COLO668 (cell line): ENCODE measurements around the gene C2orf49.
"Not testable (repeated sequence)": the region's sequence is repeated elsewhere in the genome, so short reads cannot be mapped to it uniquely, and the experiment has no call there.

Source experiments
- DNase-seq: peaks from one replicate; lab custom pipeline; 2025; ENCODE audit not compliant: unreplicated experiment; lab: John Stamatoyannopoulos, UW

The C2orf49 gene

DNA sequence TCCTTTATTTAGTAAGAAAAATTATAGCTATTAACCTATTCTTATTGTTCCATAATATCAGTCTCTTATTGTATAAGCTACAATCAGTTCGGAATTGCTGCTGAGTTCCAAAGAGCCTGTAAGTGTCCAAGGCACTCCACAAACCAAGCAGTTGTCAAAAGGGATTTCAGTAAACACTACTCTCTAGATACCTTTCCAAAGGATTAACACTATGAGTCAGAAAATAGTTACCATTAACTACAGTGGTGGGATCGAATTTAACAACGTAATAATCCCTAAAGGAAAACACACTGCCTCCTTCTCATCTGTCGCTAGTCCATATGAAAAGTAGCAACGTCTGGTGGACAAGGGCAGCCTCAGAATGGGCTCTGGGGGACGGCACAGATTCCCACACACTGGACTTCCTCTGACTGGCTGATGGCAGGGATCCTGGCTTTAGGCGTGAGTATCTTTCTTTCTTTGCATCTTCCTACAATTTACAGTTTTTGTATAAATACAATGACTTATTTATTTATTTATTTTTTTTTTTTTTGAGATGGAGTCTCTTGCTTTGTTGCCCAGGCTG, 16.6 kb upstream of the C2orf49 start:
- no peak for DNase-seq

DNA sequence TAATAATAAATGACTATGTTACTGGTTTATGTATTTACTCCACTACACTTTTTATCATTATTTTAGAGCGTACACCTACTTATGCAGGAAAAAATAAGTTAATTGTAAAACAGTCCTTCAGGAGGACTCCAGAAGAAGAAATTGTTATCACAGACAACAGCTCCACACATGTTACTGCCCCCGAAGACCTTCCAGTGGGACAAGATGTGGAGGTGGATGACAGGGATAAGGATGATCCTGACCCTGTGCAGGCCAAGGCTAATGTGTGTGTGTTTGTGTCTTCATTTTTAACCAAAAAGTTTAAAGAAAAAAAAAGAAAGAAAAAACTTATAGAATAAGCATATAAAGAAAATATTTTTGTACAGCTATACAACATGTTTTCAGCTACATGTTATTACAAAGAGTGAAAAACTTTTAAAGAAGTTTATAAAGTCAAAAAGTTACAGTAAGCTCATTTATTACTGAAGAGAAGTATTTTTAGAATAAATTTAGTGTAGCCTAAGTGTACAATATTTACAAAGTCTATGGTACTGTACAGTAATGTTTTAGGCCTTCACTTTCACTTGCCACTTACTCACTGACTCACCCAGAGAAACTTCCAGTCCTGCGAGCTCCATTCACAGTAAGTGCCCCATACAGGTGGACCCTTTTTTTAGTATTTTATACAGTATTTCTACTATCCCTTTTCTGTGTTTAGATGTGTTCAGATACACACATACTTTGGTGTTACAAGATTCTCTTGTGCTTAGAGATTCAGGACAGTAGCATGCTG, 15.3 kb upstream of the C2orf49 start:
- DNase-seq = no peak

DNA sequence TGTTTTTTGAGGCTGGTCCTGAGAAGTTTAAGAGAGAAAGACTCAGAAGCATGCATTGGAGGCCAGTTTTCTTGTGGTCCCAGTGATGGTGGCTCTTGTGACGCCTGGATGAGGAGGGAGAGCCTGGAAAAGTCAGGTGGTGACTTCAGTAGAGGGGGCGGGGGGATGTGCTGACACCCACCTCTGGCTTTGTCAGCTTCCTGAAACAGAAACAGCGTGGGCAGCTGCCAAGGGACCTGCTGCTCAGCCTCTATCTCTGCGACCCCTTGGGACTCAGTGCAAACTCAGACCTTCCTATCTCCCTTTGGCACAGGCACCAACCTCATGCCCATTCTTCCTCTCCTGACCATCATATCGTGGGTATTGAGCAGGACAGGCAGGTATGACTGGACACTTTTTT, 14.2 kb upstream of the C2orf49 start:
- DNase-seq = no peak

DNA sequence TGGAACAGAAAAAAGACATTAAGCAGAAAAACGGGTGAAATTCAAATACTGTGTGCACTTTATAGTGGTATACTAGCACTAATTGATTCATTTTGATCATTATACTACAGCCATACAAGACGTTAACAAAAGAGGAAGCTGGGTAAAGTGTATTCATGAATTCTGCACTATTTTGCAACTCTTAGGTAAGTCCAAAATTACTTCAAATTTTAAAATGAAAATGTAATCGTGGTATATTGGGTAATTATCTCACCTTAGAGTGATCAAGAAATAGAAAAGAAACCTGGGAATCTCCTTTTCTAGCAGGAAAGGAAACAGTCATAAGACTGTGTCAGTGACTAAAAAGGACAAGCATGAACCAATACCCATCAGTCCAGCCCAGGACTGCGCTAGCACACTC, 13.2 kb upstream of the C2orf49 start:
- DNase-seq = no peak

DNA sequence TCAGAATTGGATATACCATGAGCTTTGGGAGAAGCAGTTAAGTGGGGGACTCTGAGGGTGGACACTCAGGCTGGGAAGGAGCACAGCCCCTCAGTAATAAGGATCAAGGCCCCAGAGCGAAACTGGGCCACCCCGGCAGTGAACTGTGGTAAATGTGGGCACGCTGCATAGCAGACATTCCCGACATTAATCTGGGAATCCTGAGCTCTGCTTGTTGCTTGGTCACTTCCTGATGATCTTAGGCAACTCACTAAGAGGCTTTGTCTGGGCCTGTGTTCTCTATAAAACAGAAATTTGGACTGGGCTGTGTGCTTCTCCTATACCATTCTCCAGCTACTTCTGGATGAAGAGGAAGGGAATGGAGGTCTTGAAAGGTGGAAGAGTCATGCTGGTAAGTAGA, 12.6 kb upstream of the C2orf49 start:
- no peak for DNase-seq

DNA sequence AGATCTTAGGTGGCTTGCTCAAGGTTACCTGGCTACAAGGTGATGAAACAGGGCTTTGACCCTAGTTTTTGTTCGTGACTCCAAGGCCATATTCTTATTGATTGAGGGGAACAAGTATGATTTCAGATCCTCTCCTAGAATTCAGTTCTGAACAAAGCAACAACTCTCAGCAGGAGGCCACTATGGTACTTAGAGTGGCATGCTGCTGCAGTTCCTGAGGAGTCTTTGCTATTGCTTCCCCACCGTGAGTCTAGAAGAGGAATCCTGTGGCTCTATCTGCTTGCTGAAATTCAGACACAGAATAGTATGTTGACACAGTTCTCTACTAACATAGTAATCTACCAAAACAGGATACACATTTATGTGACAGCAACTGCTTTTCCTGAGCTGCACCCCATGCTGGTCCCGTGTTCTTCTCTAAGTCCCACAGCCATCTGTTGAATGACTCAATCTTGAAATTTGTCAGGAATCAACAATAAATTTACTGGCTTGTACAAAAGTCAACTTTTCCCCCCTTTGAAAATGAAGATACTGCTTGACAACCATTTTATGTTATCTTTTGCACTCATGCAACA, 11.9 kb upstream of the C2orf49 start:
- no peak for DNase-seq

DNA sequence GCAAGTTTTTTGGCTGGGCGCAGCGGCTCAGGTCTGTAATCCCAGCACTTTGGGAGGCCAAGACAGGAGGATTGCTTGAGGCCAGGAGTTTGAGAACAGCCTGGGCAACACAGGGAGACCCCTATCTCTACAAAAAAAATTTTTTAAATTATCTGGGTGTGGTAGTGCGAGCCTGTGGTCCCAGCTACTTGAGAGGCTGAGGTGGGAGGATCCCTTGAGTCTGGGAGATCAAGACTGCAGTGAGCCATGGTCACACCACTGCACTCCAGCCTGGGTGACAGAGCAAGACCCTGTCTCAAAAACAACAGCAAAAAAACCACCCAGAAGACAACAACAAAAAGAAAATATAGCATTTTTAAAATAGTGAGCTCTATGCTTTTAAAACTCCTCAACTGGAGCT, 10.1 kb upstream of the C2orf49 start:
- DNase-seq = not testable (repeated sequence)

DNA sequence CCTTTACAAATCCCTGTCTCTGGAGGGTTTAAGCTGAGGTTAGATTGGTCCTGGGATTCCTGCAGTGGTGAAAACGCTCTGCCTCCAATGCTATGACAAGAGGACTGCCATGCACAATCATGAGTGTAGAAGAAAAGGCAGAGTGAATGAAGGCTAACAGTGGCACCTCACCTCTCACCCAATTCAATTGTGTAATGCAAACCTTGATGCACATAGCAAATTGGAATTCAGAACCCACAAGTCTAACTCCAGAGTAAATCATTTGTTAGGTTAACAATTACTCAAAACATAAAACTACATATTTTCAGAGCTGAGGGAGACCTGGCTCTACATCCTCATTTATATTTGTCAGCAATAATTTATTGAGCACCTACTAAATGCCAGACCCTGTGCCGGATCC, 9.7 kb upstream of the C2orf49 start:
- no peak for DNase-seq

DNA sequence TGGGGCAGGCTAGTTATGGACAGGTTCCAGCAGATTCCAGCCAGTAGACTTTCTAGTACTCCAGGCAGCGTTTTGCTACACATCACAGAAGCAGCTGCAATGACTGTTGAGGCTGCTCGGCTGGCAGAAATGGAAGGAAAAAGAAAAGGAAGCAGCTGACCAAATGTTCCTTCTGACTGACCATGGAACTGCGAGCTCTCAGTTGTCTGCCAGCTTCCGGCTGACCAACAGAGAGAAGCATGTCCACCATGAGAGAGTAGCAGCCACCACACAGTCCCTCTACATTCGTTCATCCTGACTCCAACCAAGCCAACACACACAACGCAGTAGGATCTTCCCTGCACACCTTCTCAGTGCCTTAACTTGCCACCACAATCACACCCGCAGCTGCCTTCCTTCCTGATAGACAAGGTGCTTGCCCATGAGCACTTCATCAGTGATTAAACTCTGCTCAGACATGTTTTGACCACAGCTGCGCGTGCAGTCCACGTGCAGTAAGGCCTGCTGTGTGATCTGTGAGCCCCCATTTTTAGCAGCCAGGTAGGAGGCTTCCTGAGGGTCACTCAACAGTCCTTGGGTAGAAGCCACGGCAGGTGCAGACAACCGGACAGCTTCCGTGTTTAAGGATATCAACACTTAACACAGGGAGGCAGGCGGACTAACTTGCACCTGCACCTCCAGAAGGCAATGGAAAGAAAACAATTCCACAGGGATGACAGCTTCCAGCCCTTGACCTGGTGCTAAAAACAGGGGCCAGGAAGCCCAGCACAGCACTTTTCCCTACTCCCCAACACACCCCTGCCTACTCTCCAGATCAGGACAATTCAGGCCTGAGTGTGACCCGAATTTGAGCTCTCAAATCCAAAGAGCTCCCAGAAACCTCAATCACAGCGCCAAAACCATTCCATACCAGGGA, 8.8 kb upstream of the C2orf49 start:
- peak; percentile 73 for DNase-seq

DNA sequence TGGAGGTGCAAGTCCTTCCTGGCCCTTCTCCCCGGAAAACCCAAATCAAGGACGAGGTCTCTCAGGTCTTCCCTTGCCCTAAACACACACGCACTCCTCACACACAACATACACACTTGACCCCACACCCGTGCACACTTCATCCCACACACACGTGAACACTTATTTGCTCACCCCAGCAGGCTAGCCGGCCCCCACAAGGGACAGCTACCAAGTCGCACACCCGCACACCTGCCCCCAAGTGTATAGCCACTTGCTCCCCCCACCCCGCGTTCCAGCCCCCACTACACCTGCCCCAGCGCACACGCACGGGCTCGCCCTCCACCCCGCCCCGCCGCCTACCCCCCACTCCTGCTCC, 8.2 kb upstream of the C2orf49 start:
- DNase-seq = peak; percentile 65

DNA sequence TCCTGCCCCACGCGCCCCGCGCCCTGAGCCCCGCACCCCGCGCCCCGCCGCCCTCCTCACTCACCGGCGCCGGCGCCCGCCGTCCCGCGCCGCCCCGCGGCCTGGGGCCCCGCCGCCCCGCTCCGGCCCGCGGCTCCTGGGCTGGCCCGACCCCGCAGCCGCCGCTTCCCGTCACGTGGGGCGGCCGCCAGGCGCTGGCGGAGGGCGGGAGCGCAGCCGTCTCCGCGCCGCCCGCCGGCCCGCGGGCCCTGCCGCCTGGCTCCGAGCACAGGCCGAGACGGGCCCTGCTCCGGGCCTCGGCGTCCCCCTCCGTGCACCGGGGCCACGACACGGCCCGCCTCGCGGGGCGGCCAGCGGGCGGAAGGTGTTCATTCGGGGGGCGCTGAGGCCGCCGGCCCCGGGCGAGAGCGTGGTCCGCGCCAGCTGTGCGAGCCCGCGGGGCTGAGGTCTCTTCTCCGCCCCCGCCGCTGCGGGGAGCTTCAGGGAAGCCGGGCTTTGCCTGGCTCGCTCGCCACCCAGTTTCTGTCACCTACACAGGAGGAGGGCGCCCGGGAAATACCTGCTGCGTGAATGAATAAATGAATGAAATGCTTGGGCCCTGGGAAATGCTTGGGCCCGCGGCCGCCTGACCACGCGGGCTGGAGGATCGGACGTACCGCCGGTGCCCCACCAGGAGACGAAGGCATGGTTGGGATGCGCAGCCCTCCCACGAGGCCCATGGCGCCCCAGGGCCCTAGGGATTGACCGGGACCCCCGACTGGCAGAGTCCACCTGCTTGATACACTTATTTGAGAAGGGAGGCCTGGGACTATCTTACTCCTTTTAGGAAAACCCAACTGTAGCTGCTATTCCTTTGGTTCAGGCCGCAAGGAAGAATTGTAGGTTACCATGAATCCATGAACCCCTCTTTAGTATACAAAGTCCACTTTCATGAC, 7.5 kb upstream of the C2orf49 start, which contains the start of gene TGFBRAP1:
Gene TGFBRAP1 (minus strand): TSS at position 175 of the 935 bp plus-strand sequence. CDS start 21,434 bp downstream, outside the sequence.
- peak; percentile 81 for DNase-seq

DNA sequence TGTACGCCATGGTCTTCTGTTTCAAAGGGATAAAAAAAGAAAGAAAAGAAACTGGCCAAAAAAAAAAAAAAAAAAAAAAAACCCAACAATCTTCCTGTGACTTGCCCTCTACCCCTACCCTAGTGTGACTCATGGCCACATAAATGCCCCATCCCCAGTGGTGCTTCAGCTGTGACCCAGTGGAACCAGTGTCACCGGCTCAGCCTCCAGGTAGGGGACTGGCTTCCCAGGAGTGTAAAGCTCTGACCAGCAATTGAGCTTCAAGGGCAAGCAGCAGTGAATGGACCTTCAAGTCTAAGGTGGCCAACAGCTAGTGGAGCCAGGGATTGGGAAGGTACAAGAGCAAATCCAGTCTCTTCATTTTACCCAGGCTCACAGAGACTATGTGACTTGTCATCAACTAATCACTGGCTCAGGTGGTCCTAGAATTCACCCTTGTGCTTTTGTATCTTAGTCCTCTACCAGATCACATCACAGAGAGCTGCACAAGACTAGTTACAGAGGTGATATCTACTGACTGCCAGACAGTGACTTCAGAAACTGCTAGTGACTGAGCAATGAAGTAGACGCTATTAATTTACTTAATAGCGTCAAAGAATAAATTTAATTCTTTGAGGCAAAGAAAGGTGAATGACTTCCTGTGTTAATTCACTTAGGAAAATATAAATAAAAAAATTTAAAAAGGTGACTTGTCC, 6.5 kb upstream of the C2orf49 start:
- no peak for DNase-seq

DNA sequence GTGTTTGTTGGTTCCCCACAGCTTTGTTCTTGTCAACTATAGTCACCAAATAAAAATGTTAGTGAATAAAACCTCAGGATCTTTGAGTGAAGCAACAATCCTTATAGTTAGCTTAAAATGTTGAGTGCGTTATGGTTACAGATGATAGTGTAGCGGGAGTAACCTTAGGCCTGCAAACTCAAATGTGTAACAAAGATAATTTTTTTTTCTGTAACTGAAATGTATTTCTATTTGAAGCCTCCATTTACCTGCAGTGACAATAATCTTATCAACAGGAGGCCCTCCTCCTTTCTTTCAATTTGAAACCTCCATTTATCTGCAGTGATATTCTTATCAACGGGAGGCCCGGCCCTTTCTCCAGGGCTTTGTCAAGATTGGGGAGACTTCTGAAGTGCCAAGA, 3.1 kb upstream of the C2orf49 start:
- no peak for DNase-seq

DNA sequence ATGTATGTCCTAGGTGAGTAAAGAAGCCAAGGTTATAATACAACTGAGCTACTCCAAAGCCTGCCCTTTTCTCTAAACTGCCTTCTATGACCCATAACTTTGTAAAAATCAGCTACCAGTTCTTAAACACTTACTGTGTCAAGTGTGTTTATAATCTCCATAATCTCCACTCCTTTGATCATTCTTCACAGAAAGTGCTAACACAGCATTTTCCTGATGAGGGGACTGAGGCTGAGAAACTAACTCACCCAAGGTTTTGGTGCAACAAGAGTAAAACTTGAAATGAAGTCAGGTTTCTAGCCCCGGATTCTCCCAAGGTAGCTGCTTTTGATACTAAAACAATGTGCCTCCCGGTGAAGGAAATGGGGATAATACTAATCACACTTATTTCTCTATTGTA, 1.9 kb upstream of the C2orf49 start:
- no peak for DNase-seq

DNA sequence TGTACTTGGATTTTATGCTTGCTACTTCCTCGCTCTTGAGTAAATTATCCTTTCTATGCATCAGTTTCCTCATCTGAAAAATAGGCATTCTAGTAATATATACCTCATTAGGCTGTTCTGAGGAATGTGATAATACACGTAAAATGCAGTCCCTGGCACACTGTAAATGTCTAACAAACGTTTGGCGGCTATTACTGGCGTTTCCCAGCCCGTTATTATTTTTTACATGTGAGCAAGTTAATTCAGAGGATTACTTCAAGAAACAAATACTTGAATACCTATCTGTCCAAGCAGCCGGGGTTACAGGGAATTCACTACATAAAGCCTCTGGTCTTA, 586 bp upstream of the C2orf49 start:
- no peak for DNase-seq

DNA sequence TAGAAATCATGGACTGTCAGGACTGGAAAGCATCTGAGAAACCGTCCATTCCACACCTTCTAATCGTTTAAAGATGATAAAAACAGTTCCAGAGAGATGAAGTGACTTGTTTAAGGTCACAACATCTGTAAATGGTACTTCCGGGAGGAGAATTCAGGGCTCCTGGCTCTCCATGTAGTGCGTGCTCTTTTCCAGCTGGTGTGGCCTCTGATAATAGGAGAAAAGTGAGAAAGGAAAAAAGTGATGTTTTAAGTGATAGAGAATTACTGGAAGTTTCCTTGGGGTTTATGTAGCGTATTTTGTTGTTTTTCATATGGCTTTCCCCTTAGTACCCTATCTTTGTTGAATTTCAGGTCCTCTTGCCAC, 663 bp downstream of the C2orf49 start:
- DNase-seq = no peak

DNA sequence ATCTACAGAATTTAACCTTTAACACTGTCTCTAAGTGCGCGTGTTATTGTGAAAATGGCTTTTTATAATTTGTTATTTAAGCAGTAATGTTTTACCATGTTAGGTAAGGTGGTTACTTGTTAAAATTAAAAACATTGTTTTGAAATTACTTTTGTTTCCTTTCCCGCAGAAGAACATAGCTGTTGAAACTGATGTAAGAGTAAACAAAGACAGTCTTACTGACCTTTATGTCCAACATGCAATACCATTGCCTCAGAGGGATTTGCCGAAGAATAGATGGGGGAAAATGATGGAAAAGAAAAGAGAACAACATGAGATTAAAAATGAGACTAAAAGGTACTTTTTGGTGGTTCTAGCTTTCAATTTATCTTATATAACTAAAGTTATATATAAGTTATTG, 2.1 kb downstream of the C2orf49 start:
- DNase-seq = no peak

DNA sequence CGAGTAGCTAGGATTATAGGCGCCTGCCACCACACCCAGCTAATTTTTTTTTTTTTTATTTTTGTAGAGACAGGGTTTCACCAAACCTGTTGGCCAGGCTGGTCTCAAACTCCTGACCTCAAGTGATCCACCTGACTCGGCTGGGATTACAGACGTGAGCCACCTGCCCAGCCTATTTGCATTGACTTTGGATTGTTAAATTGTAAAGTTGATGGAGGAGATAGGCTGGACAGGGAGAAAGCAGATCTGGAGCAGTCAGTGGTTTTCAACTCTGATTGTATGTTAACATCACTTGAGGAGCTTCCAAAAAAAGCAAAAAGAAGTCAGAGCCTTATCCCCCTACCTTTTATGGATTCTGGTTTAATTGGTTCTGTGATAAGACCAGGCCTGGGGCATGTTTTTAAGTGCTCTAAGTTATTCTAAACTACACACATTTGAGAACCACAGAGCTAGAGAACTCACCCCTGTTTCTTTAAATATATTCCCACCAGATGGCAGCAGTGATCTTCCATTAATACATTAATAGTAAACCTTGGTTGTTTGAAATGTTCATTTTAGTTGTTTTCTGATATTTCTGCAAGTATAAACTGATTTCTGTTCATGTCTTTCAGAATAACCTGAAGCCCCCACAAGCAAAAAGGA, 7.5 kb downstream of the C2orf49 start:
- no peak for DNase-seq

DNA sequence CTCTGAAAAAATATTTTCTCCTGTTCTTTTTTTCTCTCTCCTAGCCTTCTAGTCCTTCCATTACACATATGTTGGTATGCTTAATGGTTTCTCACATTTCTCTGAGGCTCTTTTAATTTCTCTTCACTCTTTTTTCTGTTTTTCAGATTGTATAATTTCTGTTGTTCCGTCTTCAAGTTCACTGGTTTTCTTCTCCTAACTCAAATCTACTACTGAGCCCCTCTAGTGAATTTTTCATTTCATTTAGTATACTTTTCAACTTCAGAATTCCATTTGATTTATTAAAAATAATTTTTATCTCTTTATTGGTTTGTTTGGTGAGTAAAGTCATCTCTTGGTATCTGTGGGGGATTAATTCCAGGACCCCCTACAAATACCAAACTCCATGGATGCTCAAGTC, 19.8 kb downstream of the C2orf49 start:
- no peak for DNase-seq

DNA sequence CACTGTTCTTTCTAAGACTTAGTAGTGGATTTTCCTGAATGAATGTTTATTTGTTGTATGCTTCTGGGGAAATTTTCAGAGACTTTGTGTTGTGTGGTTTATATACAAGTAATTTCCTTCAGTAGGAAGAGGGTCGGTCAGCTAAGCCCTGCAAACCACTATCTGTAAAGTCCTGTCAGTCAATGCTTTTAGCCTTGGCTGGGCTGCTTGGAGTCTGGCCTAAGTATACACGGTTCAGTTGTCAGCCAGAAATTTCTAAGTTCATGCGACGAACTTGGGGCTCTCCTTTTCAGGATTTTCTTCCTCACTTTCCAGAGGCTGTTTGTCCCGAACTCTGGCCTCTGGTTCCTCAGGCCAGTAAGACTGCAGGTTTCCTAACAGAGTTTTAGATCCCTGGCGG, 21.3 kb downstream of the C2orf49 start:
- DNase-seq = no peak
